Liver (tissue), 3 donors: ENCODE data around the gene METRN.

Source experiments
- CTCF ChIP-seq: fragments of 150-350 bp; IDR thresholded peaks from 2 replicates; pipeline ENCODE4 v1.5.1; 2017; ENCODE audit warnings: improper control_type of control experiment, low read depth, low read length; ENCODE audit not compliant: missing input control
- GABPA ChIP-seq, 2 donors: IDR thresholded peaks in 1 of 2; conservative IDR thresholded peaks in 1 of 2; 2 replicates each; pipeline ENCODE4 v1.6.1; 2016; ENCODE audit warnings: antibody characterized with exemption in 2 of 2, mild to moderate bottlenecking in 1 of 2, moderate library complexity in 1 of 2
- MAX ChIP-seq: IDR thresholded peaks from 2 replicates; pipeline ENCODE4 v1.6.1; 2016; ENCODE audit warnings: antibody characterized with exemption
- NR2F2 ChIP-seq: IDR thresholded peaks from 2 replicates; pipeline ENCODE4 v1.6.1; 2016; ENCODE audit warnings: antibody characterized with exemption
- RAD21 ChIP-seq, 2 donors: IDR thresholded peaks; 2 replicates each; pipeline ENCODE4 v1.6.1; 2016; ENCODE audit warnings: antibody characterized with exemption in 2 of 2, mild to moderate bottlenecking in 2 of 2
- REST ChIP-seq: IDR thresholded peaks from 2 replicates; pipeline ENCODE4 v1.6.1; 2016; ENCODE audit warnings: antibody characterized with exemption, mild to moderate bottlenecking
- TAF1 ChIP-seq: conservative IDR thresholded peaks from 2 replicates; pipeline ENCODE4 v1.6.1; 2016; ENCODE audit warnings: antibody characterized with exemption, mild to moderate bottlenecking
- donor health status: healthy.
- donor health status: healthy.

GRCh38 chr16:725463-726187 lies 10.7 kb downstream of the METRN start:
- no peak for TF ChIP-seq CTCF
- TF ChIP-seq MAX, result no peak
- TF ChIP-seq REST, result no peak
- no peak for TF ChIP-seq NR2F2
- no peak for TF ChIP-seq RAD21 (IDR thresholded peaks at IDR 0.05)
- no peak for TF ChIP-seq GABPA (IDR thresholded peaks at IDR 0.05 in 1 of 2, conservative IDR thresholded peaks at IDR 0.05 in 1 of 2)
- no peak for TF ChIP-seq TAF1
